CD4-positive, alpha-beta T cell treated with Interleukin-17A for 1 hour (primary cell): ENCODE measurements around the gene TMEM51.

Source experiments
- DNase-seq: peaks from one replicate; pipeline ENCODE4 v3.0.0-alpha.2; 2020

The TMEM51 gene

GRCh38 chr1:15201221-15201620, 47.7 kb downstream of the TMEM51 start:
- DNase-seq = no peak

GRCh38 chr1:15201849-15202551, 48.5 kb downstream of the TMEM51 start:
- no peak for DNase-seq

GRCh38 chr1:15204931-15205330, 51.4 kb downstream of the TMEM51 start:
- DNase-seq = no peak

- no peak for DNase-seq
These were observed 52.2 kb downstream of the TMEM51 start for GRCh38 chr1:15205586-15206346.

- DNase-seq = no peak
These were observed 53.0 kb downstream of the TMEM51 start for GRCh38 chr1:15206418-15207030.

- no peak for DNase-seq
These were observed 53.7 kb downstream of the TMEM51 start for GRCh38 chr1:15207031-15207828.

DNA sequence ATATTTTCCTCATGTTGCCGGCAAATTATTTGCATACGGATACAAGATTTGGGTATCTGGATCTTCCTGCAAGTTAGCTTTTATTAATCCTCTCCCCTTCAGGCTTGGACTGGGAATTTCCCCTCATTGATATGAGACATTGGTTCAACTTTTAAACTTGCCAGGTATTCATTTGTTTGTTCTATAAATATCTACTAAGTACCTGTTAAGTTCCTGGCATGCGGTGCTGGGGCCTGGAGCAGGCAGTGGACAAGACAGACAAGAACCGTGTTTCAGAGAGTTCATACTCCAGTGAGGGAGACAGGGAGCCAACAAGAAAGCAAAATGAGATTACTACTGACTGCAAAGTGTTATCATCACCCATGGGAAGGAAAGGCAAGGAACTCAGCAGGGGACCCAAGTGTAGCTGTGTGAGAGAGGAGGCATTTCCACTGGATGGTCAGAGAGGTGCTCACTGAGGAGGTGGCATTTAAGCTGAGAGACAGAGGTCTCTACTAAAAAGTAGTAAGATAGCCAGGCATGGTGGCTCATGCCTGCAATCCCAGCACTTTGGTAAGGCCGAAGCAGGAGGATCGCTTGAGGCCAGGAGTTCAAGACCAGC, 54.4 kb downstream of the TMEM51 start:
- no peak for DNase-seq

GRCh38 chr1:15210651-15211375, 57.3 kb downstream of the TMEM51 start:
- DNase-seq = no peak

GRCh38 chr1:15211424-15211823, 57.9 kb downstream of the TMEM51 start:
- no peak for DNase-seq

GRCh38 chr1:15212216-15212953, 58.8 kb downstream of the TMEM51 start:
- no peak for DNase-seq

DNA sequence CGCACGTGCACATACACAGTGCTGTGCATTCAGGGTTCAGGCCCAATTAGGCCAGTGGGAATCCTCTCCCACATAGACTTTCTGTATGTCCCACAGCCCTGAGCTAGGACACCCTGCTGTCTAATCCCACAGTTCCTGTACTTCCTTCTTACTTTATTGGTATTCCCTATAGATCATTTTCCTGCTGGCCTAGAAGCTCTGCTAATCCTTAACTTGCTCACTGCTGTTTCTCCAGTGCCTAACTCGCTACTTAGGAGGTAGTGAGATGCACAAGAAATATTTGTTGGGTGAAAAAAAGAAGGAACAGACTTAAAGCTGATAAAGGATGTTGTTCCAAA, 59.4 kb downstream of the TMEM51 start:
- DNase-seq = no peak

- no peak for DNase-seq
These were observed 59.8 kb downstream of the TMEM51 start for GRCh38 chr1:15213341-15213821.

- no peak for DNase-seq
These were observed 61.0 kb downstream of the TMEM51 start for GRCh38 chr1:15214527-15214926.

DNA sequence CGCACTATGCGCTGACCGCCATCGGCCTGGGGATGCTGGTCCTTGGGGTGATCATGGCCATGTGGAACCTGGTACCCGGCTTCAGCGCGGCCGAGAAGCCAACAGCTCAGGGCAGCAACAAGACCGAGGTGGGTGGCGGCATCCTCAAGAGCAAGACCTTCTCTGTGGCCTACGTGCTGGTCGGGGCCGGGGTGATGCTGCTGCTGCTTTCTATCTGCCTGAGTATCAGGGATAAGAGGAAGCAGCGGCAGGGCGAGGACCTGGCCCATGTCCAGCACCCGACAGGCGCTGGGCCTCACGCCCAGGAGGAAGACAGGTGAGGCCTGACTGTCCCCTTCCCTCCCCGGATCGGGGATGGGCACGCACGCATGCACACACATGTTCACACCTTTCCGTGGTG, 61.6 kb downstream of the TMEM51 start:
- DNase-seq = no peak

DNA sequence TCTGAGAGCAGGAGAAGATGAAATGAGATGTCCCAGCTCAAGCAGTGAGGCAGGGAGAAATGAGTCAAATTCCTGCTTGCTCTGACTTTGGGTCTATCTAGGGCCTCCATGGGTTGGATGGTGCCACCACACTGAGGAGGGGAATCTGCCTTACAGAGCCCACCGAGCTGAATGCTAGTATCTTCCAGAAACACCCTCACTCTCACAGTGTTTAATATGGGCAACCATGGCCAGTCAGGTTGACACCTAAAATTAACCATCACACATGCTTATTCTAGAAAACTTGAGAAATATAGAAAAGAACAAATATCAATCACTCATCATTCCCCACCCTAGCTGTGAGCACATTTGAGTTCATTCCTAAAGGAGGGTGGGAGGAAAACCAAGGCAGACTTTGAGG, 64.1 kb downstream of the TMEM51 start:
- no peak for DNase-seq

GRCh38 chr1:15218287-15219279, 65.0 kb downstream of the TMEM51 start:
- peak; percentile 8 for DNase-seq

DNA sequence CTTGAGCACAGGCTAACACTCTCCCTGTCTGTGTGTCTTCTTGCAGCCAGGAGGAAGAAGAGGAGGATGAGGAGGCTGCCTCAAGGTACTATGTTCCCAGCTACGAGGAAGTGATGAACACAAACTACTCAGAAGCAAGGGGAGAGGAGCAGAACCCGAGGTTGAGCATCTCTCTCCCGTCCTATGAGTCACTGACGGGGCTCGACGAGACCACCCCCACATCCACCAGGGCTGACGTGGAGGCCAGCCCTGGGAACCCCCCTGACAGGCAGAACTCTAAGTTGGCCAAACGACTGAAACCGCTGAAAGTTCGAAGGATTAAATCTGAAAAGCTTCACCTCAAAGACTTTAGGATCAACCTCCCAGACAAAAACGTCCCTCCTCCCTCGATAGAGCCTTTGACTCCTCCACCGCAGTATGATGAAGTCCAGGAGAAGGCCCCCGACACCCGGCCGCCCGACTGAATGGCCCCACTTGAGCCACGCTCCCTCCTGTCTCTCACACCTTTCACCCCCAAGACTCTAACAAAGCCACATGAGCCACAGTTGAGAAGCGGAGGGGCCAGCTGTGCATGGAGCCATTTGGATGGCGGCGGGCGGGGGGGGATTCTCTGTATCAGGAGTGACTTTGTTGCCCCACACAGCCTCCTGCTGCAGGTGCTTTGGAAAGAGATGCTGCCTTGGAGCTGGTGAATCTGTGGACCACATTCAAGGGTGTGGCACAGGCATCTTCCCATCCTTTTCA, 65.9 kb downstream of the TMEM51 start:
- DNase-seq = no peak

- DNase-seq = no peak
These were observed 66.5 kb downstream of the TMEM51 start for GRCh38 chr1:15220024-15220392.

- no peak for DNase-seq
These were observed 67.4 kb downstream of the TMEM51 start for GRCh38 chr1:15220825-15221431.
